ENCODE data around the gene BMPER.

DNA sequence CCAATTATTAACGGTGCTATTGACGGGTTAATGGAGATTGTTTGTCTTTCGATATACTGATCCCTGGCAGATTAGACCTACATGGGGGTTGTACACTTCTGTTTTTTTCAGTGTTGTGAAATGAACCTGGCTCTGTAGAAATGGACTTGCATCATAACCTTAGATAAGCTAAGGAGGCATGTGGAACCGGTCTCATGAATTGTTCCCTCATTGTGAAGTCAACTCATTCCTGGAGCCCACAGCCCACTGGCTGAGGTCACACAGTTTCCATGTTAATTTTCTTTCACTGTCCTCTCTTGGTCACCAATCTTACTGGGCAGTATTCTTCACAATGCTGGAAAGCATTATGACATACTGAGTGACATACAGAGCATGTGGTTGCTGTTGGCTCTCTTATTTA lies 202.8 kb downstream of the BMPER start:
- TF ChIP-seq, protein P1, sequence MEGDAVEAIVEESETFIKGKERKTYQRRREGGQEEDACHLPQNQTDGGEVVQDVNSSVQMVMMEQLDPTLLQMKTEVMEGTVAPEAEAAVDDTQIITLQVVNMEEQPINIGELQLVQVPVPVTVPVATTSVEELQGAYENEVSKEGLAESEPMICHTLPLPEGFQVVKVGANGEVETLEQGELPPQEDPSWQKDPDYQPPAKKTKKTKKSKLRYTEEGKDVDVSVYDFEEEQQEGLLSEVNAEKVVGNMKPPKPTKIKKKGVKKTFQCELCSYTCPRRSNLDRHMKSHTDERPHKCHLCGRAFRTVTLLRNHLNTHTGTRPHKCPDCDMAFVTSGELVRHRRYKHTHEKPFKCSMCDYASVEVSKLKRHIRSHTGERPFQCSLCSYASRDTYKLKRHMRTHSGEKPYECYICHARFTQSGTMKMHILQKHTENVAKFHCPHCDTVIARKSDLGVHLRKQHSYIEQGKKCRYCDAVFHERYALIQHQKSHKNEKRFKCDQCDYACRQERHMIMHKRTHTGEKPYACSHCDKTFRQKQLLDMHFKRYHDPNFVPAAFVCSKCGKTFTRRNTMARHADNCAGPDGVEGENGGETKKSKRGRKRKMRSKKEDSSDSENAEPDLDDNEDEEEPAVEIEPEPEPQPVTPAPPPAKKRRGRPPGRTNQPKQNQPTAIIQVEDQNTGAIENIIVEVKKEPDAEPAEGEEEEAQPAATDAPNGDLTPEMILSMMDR (conservative IDR thresholded peaks at IDR 0.05) = no peak
- no peak for TF ChIP-seq ZFX (IDR thresholded peaks at IDR 0.05)
